A549 (cell line): ENCODE measurements around the gene LILRA5. TPM values are rescaled to one million over a fixed set of nuclear protein-coding genes. Genes with fewer than 3 reads are reported as not detected.

Source experiments
- ATAC-seq, 2 experiments: fragments of 200-7000 bp in 1 of 2; fragments of >200 bp in 1 of 2; cut with Nextera tagmentation in 1 of 2; cut with Tn5 transposase in 1 of 2; 3 replicates each; pipeline versions ENCODE4 v1.8.0 to v1.9.1; 2018 to 2020; ENCODE audit warnings: mild to moderate bottlenecking in 1 of 2, moderate library complexity in 1 of 2
- CTCF ChIA-PET: fragments of 300-600 bp; sonication (Branson Sonifier 250); formaldehyde crosslinking; extraction: SDS; loops from one replicate; lab custom pipeline; 2021; ENCODE audit warnings: antibody characterized with exemption, inconsistent platforms; lab: Yijun Ruan, JAX
- POLR2A ChIA-PET: fragments of 350-600 bp; formaldehyde crosslinking; extraction: SDS; loops from one replicate; lab custom pipeline; 2021; ENCODE audit warnings: antibody characterized with exemption, inconsistent platforms; lab: Yijun Ruan, JAX
- DNase-seq, 2 experiments: peaks; one replicate each; pipeline versions ENCODE4 v3.0.0 to v3.0.0-alpha.2; 2011 to 2016; ENCODE audit warnings: low read depth in 1 of 2, low spot score in 1 of 2
- FAIRE-seq: peaks from 2 replicates; lab custom pipeline; 2011; peaks lifted over from hg19 to GRCh38; lab: Jason Lieb, UNC
- H3K27ac ChIP-seq, 2 experiments: fragments of >200 bp; sonication (Bioruptor Twin); formaldehyde crosslinking; 3 replicates each; pipeline ENCODE4 v1.5.1; 2016 to 2017
- H3K4me1 ChIP-seq: fragments of >200 bp; sonication (Bioruptor Twin); formaldehyde crosslinking; 3 replicates; pipeline ENCODE4 v1.6.1; 2016
- H3K4me2 ChIP-seq: fragments of >200 bp; sonication (Bioruptor Twin); formaldehyde crosslinking; 3 replicates; pipeline ENCODE4 v1.6.1; 2016
- H3K4me3 ChIP-seq: fragments of >200 bp; sonication (Bioruptor Twin); formaldehyde crosslinking; 3 replicates; pipeline ENCODE4 v1.5.1; 2016
- H3K9me3 ChIP-seq: fragments of >200 bp; sonication (Bioruptor Twin); formaldehyde crosslinking; 3 replicates; pipeline ENCODE4 v1.6.1; 2016
- ATOH8 ChIP-seq: fragments of 250-450 bp; sonication (Bioruptor Pico); IDR thresholded peaks from 2 replicates; pipeline ENCODE4 v1.5.0; 2020; ENCODE audit warnings: low read depth, mild to moderate bottlenecking, moderate library complexity
- BCL3 ChIP-seq: fragments of >200 bp; sonication (Bioruptor Twin); formaldehyde crosslinking; IDR thresholded peaks from 3 replicates; pipeline ENCODE4 v1.6.1; 2016
- CBX2 ChIP-seq: fragments of 200-600 bp; sonication (generic); IDR thresholded peaks from 2 replicates; pipeline ENCODE4 v1.6.1; 2016; ENCODE audit warnings: low read depth, mild to moderate bottlenecking, borderline replicate concordance
- CBX8 ChIP-seq: fragments of 200-600 bp; sonication (generic); IDR thresholded peaks from 2 replicates; pipeline ENCODE4 v1.6.1; 2016
- CHD4 ChIP-seq: fragments of 200-600 bp; sonication (generic); IDR thresholded peaks from 2 replicates; pipeline ENCODE4 v1.6.1; 2016; ENCODE audit warnings: antibody characterized with exemption, mild to moderate bottlenecking, borderline replicate concordance
- CTCF ChIP-seq: fragments of >200 bp; sonication (Bioruptor Twin); formaldehyde crosslinking; IDR thresholded peaks from 3 replicates; pipeline ENCODE4 v1.5.1; 2016
- E2F6 ChIP-seq: IDR thresholded peaks from 2 replicates; pipeline ENCODE4 v1.6.1; 2012; ENCODE audit warnings: low read depth, borderline replicate concordance
- EHF ChIP-seq: fragments of 250-450 bp; sonication (Bioruptor Pico); IDR thresholded peaks from 2 replicates; pipeline ENCODE4 v1.5.0; 2020; ENCODE audit warnings: mild to moderate bottlenecking
- EHMT2 ChIP-seq: fragments of 200-600 bp; sonication (generic); IDR thresholded peaks from 2 replicates; pipeline ENCODE4 v1.6.1; 2016; ENCODE audit warnings: antibody characterized with exemption, low read depth, mild to moderate bottlenecking, moderate library complexity
- EP300 ChIP-seq, 2 experiments: fragments of >200 bp; sonication (Bioruptor Twin); formaldehyde crosslinking; IDR thresholded peaks; 2 replicates in 1 of 2; 3 replicates in 1 of 2; pipeline ENCODE4 v1.6.1; 2016 to 2017
- FOSL2 ChIP-seq, 2 experiments: fragments of 450-650 bp in 1 of 2; fragments of >200 bp in 1 of 2; sonication (Bioruptor Twin) in 1 of 2; formaldehyde crosslinking; IDR thresholded peaks; 2 replicates each; pipeline versions ENCODE4 v1.5.0 to v1.6.1; 2016 to 2020; ENCODE audit warnings: mild to moderate bottlenecking in 1 of 2, moderate library complexity in 1 of 2
- GATA3 ChIP-seq: IDR thresholded peaks from 2 replicates; pipeline ENCODE4 v1.6.1; 2012; ENCODE audit warnings: borderline replicate concordance
- HDAC2 ChIP-seq: fragments of 200-600 bp; sonication (generic); IDR thresholded peaks from 2 replicates; pipeline ENCODE4 v1.6.1; 2016
- HES2 ChIP-seq: fragments of >200 bp; sonication (Bioruptor Twin); formaldehyde crosslinking; IDR thresholded peaks from 2 replicates; pipeline ENCODE4 v1.6.1; 2016
- HOXA7 ChIP-seq: fragments of 250-450 bp; sonication (Bioruptor Pico); IDR thresholded peaks from 2 replicates; pipeline ENCODE4 v1.5.0; 2020; ENCODE audit warnings: mild to moderate bottlenecking, moderate library complexity
- JUNB ChIP-seq: fragments of >200 bp; sonication (Bioruptor Twin); formaldehyde crosslinking; IDR thresholded peaks from 2 replicates; pipeline ENCODE4 v1.6.1; 2016
- KDM1A ChIP-seq: fragments of 200-600 bp; sonication (generic); IDR thresholded peaks from 2 replicates; pipeline ENCODE4 v1.6.1; 2016; ENCODE audit warnings: low read depth, mild to moderate bottlenecking
- NPAS2 ChIP-seq: fragments of 250-450 bp; sonication (Bioruptor Pico); IDR thresholded peaks from 2 replicates; pipeline ENCODE4 v1.8.0; 2022; ENCODE audit warnings: mild to moderate bottlenecking, moderate library complexity, borderline replicate concordance
- PBX3 ChIP-seq: IDR thresholded peaks from 2 replicates; pipeline ENCODE4 v1.6.1; 2012
- RAD21 ChIP-seq, 2 experiments: fragments of >200 bp in 1 of 2; sonication (Bioruptor Twin) in 1 of 2; formaldehyde crosslinking in 1 of 2; IDR thresholded peaks in 1 of 2; conservative IDR thresholded peaks in 1 of 2; 2 replicates in 1 of 2; 3 replicates in 1 of 2; pipeline ENCODE4 v1.6.1; 2012 to 2018; ENCODE audit warnings: inconsistent platforms in 1 of 2
- SMC3 ChIP-seq: fragments of >200 bp; sonication (Bioruptor Twin); formaldehyde crosslinking; IDR thresholded peaks from 3 replicates; pipeline ENCODE4 v1.6.1; 2018; ENCODE audit warnings: inconsistent platforms
- SREBF2 ChIP-seq: fragments of 450-650 bp; IDR thresholded peaks from 2 replicates; pipeline ENCODE4 v1.6.1; 2014; ENCODE audit warnings: mild to moderate bottlenecking, moderate library complexity
- TFCP2L1 ChIP-seq: fragments of 250-450 bp; sonication (Bioruptor Pico); IDR thresholded peaks from 2 replicates; pipeline ENCODE4 v1.5.0; 2021; ENCODE audit warnings: mild to moderate bottlenecking
- USF2 ChIP-seq: fragments of 450-650 bp; IDR thresholded peaks from 2 replicates; pipeline ENCODE4 v1.6.1; 2014; ENCODE audit warnings: antibody characterized with exemption
- ZFP36 ChIP-seq: fragments of 450-650 bp; IDR thresholded peaks from 2 replicates; pipeline ENCODE4 v1.6.1; 2014; ENCODE audit warnings: borderline replicate concordance; ENCODE audit not compliant: partially characterized antibody
- ZNF302 ChIP-seq: fragments of 250-450 bp; sonication (Bioruptor Pico); IDR thresholded peaks from 2 replicates; pipeline ENCODE4 v1.9.0; 2021; ENCODE audit warnings: inconsistent platforms, mild to moderate bottlenecking, moderate library complexity
- ZSCAN20 ChIP-seq: fragments of 250-450 bp; sonication (Bioruptor Pico); IDR thresholded peaks from 2 replicates; pipeline ENCODE4 v1.8.0; 2022; ENCODE audit warnings: mild to moderate bottlenecking, moderate library complexity
- WGBS: methylation state at CpG from one replicate; pipeline ENCODE4 v1.1.6; 2017; ENCODE audit errors: missing lambda C conversion rate; 5-methylcytosine and 5-hydroxymethylcytosine counted together
- polyA plus RNA-seq, 4 experiments: library from polyadenylated mRNA; depleted of rRNA in 3 of 4; stranded (reverse); fragments of >200 nt; fragmentation: RNase III in 1 of 4; extraction: RNeasy Plus Mini Kit Qiagen cat#74134 plus additional on column Dnase treatment in 1 of 4; gene quantifications; 2 replicates in 3 of 4; 3 replicates in 1 of 4; pipeline ENCODE4 v1.2.3, GENCODE V29; 2011 to 2017

The LILRA5 gene
- polyA plus RNA-seq, 2 of the 4 experiments (the other 2 are of a cell fraction): not detected

GRCh38 chr19:54266133-54266532, 46.8 kb downstream of the LILRA5 start:
- CTCF ChIA-PET: interaction anchor here (0.6 to 4.4 kb wide), 40 partner anchors 9 to 473 kb away, joined by 3 to 28 read pairs (median 4); partner anchors contain the start of genes LENG1, LILRB2, LILRB5 and TSEN34
- no peaks in the 10 kb centered on the region for H3K4me1 ChIP-seq
- 2% methylated on average over 6 of the region's 6 CpGs for WGBS
- H3K9me3 ChIP-seq: peaks cover 5% of the 10 kb centered on the region; the same call in 2 of the 3 replicates
- peak; percentile 82 for FAIRE-seq
- no peak overlapping the region for H3K4me3 ChIP-seq
- H3K27ac ChIP-seq: no peak overlapping the region
- TF ChIP-seq RAD21 (conservative IDR thresholded peaks at IDR 0.05 in 1 of 2, IDR thresholded peaks at IDR 0.05 in 1 of 2): peak; percentile 31 to 52; a peak in 3 of 5 replicates
- peak; percentile 79 for TF ChIP-seq CTCF
- no peak for TF ChIP-seq ZSCAN20 (CRISPR knock-in tag)
- peak; percentile 31; the same call in 1 of the 3 replicates for TF ChIP-seq SMC3
- TF ChIP-seq, all 56 proteins: peak for 3
- POLR2A ChIA-PET: interaction anchor here (0.6 kb wide), 1 partner anchor 88 kb away, joined by 4 read pairs; no protein-coding TSS in a partner anchor
- DNase-seq (peak; percentile 54 to 79), ATAC-seq (peak; percentile 94 to 95)
- no peak overlapping the region for H3K4me2 ChIP-seq

- no peak for ATAC-seq
- H3K27ac ChIP-seq: no peak overlapping the region
- no peak overlapping the region for H3K4me2 ChIP-seq
- DNase-seq: no peak
- FAIRE-seq: peak; percentile 56
- WGBS: 16% methylated on average over 2 of the region's 2 CpGs
- H3K4me3 ChIP-seq: no peak overlapping the region
- no peaks in the 10 kb centered on the region for H3K9me3 ChIP-seq
- POLR2A ChIA-PET: no interaction called here
- CTCF ChIA-PET: no interaction called here
- no peaks in the 10 kb centered on the region for H3K4me1 ChIP-seq
- no peak for TF ChIP-seq PBX3
- no peak for TF ChIP-seq NPAS2 (CRISPR knock-in tag)
- TF ChIP-seq KDM1A: no peak
- TF ChIP-seq EHMT2: no peak
- no peak for TF ChIP-seq GATA3
- TF ChIP-seq JUNB: no peak
- no peak for TF ChIP-seq ZSCAN20 (CRISPR knock-in tag)
- TF ChIP-seq ZFP36: no peak
- TF ChIP-seq, all 56 proteins: peak for 0
These were observed 50.5 kb downstream of the LILRA5 start for GRCh38 chr19:54262470-54262869.

GRCh38 chr19:54262066-54262465, 50.9 kb downstream of the LILRA5 start:
- no peak for ATAC-seq
- 28% methylated on average over 11 of the region's 11 CpGs for WGBS
- no peak overlapping the region for H3K4me2 ChIP-seq
- H3K4me1 ChIP-seq: no peaks in the 10 kb centered on the region
- no peak for DNase-seq
- no peak for FAIRE-seq
- no peak overlapping the region for H3K4me3 ChIP-seq
- no peaks in the 10 kb centered on the region for H3K9me3 ChIP-seq
- POLR2A ChIA-PET: no interaction called here
- H3K27ac ChIP-seq: no peak overlapping the region
- TF ChIP-seq E2F6 (no peak), HDAC2 (no peak), USF2 (no peak), TFCP2L1 (CRISPR knock-in tag) (no peak), SREBF2 (no peak), CHD4 (no peak), CBX8 (no peak), ATOH8 (CRISPR knock-in tag) (no peak), EHF (no peak), CBX2 (no peak), ZNF302 (no peak), BCL3 (no peak), HOXA7 (CRISPR knock-in tag) (no peak), ZSCAN20 (CRISPR knock-in tag) (no peak), RAD21 (conservative IDR thresholded peaks at IDR 0.05 in 1 of 2, IDR thresholded peaks at IDR 0.05 in 1 of 2) (no peak), SMC3 (no peak), GATA3 (no peak), HES2 (no peak), FOSL2 (IDR thresholded peaks at IDR 0.05) (no peak), FOSL2 (CRISPR knock-in tag; IDR thresholded peaks at IDR 0.05) (no peak), EP300 (IDR thresholded peaks at IDR 0.05) (no peak)
- CTCF ChIA-PET: no interaction called here
